Sigmoid colon (tissue), 4 donors: ENCODE data around the gene CTSD.

Experiments used
- CTCF ChIP-seq, 4 experiments: fragments of 450-650 bp in 3 of 4; fragments of 200-600 bp in 1 of 4; IDR thresholded peaks; one replicate each; pipeline ENCODE4 v1.5.1; 2016 to 2019; ENCODE audit warnings: antibody characterized with exemption in 4 of 4, mild to moderate bottlenecking in 3 of 4, moderate library complexity in 2 of 4
- POLR2A ChIP-seq, 2 donors: fragments of 450-650 bp; IDR thresholded peaks; one replicate each; pipeline ENCODE4 v1.6.1; 2016; ENCODE audit warnings: antibody characterized with exemption in 2 of 2, mild to moderate bottlenecking in 2 of 2, moderate library complexity in 2 of 2
- POLR2AphosphoS5 ChIP-seq, 4 donors: sonication (generic); formaldehyde crosslinking; IDR thresholded peaks; one replicate each; pipeline ENCODE4 v1.6.1; 2017; ENCODE audit warnings: antibody characterized with exemption in 4 of 4

GRCh38 chr11:1779806-1780699, 16.3 kb upstream of the CTSD start:
- TF ChIP-seq POLR2AphosphoS5 (IDR thresholded peaks at IDR 0.05) (no peak), CTCF (IDR thresholded peaks at IDR 0.05) (no peak), POLR2A (IDR thresholded peaks at IDR 0.05) (no peak)
